HFF-Myc (cell line): ENCODE data around the gene OSBPL6.

ENCODE experiments used
- DNase-seq: peaks from one replicate; pipeline ENCODE4 v3.0.0-alpha.2; 2011; ENCODE audit warnings: low read depth; ENCODE audit errors: extremely low read depth
- H3K4me3 ChIP-seq: replicated peaks from 2 replicates; pipeline ENCODE4 v1.5.1; 2011; ENCODE audit warnings: low read depth, mild to moderate bottlenecking, control low read depth, low read length
- TF ChIP-seq, protein P1 (sequence below): IDR thresholded peaks from 2 replicates; pipeline ENCODE4 v1.5.1; 2012; ENCODE audit warnings: mild to moderate bottlenecking, low read depth, low read length, control low read depth; ENCODE audit errors: missing control alignments

OSBPL6 gene

GRCh38 chr2:178282075-178282815 lies 87.9 kb downstream of the OSBPL6 start:
- TF ChIP-seq, protein P1, sequence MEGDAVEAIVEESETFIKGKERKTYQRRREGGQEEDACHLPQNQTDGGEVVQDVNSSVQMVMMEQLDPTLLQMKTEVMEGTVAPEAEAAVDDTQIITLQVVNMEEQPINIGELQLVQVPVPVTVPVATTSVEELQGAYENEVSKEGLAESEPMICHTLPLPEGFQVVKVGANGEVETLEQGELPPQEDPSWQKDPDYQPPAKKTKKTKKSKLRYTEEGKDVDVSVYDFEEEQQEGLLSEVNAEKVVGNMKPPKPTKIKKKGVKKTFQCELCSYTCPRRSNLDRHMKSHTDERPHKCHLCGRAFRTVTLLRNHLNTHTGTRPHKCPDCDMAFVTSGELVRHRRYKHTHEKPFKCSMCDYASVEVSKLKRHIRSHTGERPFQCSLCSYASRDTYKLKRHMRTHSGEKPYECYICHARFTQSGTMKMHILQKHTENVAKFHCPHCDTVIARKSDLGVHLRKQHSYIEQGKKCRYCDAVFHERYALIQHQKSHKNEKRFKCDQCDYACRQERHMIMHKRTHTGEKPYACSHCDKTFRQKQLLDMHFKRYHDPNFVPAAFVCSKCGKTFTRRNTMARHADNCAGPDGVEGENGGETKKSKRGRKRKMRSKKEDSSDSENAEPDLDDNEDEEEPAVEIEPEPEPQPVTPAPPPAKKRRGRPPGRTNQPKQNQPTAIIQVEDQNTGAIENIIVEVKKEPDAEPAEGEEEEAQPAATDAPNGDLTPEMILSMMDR = no peak
- no peak overlapping the region for H3K4me3 ChIP-seq
- no peak for DNase-seq

- TF ChIP-seq, protein P1 = no peak
- DNase-seq = no peak
- H3K4me3 ChIP-seq = no peak overlapping the region
Observed at GRCh38 chr2:178283341-178283918, 89.1 kb downstream of the OSBPL6 start.

GRCh38 chr2:178284613-178285286 lies 90.4 kb downstream of the OSBPL6 start:
- TF ChIP-seq, protein P1 = no peak
- DNase-seq = no peak
- H3K4me3 ChIP-seq = no peak overlapping the region

DNA sequence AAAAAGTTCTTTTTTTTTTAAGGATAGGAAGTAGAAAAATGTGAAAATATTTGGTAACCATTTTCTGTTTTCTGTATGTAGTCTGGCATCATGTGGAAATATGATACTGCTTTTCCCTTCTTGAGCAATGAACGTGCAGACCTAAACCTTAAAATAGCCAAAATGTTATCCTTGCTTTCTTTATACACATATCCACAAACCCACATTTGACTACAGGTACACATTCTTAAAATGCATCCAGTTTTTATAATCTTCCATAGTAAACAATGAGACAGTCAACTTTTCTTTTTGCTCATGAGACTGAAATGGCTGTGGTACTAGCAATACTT lies 90.9 kb downstream of the OSBPL6 start:
- TF ChIP-seq, protein P1 = no peak
- no peak for DNase-seq
- no peak overlapping the region for H3K4me3 ChIP-seq

- H3K4me3 ChIP-seq = no peak overlapping the region
- TF ChIP-seq, protein P1 = no peak
Observed at GRCh38 chr2:178286636-178287035, 92.3 kb downstream of the OSBPL6 start.

DNA sequence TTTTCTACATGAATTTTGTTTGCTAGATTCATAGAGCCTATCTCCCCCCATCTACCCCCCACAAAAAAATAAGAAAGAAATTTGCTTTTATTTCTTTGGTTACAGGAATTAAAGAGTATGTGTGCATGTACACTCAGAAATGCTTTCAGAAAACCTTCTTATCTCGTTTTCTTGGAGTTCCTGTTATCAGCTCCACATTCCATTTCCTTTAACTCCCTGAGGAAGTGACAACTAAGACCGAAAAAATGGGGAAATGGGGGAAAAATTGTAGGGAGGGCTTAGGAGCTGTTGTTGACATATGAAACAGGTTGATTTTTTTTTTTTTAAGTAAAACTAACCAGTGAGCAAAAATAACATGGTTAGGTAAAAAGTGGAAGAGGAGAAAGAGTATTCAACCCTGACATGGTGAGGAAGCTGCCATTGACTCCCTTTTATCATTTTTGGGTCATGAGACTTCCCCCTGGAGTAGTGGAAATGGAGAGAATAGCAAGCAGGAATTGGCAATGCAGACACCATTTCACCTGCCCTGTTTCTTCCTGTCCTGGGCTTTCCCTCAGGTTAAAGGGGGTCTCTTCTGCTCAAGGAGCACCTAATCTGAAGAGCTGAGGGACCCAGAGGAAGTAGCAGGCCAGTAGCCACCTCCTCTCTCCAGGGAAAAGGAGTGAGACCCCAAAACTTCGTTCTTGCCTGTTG lies 93.5 kb downstream of the OSBPL6 start:
- DNase-seq = no peak
- TF ChIP-seq, protein P1 = no peak
- H3K4me3 ChIP-seq = no peak overlapping the region

More at GRCh38 chr2:178286636-178287035, 92.3 kb downstream of the OSBPL6 start:
- DNase-seq = no peak
